NCI-H128 (cell line): Measurements from ENCODE around the gene ZNF469.
"Not testable (repeated sequence)": the region's sequence is repeated elsewhere in the genome, so short reads cannot be mapped to it uniquely, and the experiment has no call there.

Source experiments
- DNase-seq: peaks from one replicate; lab custom pipeline; 2025; ENCODE audit not compliant: unreplicated experiment; lab: John Stamatoyannopoulos, UW

ZNF469 gene

DNA sequence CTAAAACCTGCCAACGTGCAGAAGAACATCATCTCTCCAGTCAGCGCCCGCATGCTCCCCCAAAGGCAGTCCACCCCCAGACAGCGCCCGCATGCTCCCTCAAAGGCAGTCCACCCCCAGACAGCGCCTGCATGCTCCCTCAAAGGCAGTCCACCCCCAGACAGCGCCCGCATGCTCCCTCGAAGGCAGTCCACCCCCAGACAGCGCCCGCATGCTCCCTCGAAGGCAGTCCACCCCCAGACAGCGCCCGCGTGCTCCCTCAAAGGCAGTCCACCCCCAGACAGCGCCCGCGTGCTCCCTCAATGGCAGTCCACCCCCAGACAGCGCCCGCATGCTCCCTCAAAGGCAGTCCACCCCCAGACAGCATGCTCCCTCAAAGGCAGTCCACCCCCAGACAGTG lies 22.4 kb upstream of the ZNF469 start:
- DNase-seq = not testable (repeated sequence)

DNA sequence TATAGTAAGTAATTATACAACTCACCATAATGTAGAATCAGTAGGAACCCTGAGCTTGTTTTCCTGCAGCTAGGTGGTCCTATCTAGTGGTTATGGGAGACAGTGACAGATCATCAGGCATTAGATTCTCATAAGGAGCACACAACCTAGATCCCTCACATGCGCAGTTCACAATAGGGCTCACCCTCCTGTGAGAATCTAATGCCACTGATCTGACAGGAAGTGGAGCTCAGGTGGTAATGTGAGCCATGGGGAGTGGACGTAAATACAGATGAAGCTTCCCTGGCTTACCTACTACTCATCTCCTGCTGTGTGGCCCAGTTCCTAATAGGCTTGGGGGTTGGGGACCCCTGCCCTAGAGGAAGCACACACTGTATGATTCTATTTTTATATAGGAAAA lies 21.8 kb upstream of the ZNF469 start:
- DNase-seq = no peak

DNA sequence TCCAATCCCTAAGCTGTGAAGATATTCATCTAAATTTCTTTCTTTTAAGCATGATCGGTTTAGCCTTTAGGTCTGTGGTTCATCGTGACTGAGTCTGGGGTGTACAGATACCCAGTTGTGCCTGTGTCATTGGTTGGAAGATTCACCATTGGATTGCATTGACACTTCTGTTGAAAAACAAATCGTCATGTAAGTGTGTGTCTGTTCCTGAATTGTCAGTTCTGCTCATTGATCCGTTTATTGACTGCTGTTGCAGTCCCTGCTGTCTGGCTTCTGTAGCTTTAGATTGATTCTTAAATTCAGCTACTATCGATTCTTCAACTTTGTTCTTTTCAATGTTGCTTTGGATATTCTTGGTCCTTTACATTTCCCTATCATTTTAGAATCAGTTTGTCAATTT lies 21.0 kb upstream of the ZNF469 start:
- no peak for DNase-seq

DNA sequence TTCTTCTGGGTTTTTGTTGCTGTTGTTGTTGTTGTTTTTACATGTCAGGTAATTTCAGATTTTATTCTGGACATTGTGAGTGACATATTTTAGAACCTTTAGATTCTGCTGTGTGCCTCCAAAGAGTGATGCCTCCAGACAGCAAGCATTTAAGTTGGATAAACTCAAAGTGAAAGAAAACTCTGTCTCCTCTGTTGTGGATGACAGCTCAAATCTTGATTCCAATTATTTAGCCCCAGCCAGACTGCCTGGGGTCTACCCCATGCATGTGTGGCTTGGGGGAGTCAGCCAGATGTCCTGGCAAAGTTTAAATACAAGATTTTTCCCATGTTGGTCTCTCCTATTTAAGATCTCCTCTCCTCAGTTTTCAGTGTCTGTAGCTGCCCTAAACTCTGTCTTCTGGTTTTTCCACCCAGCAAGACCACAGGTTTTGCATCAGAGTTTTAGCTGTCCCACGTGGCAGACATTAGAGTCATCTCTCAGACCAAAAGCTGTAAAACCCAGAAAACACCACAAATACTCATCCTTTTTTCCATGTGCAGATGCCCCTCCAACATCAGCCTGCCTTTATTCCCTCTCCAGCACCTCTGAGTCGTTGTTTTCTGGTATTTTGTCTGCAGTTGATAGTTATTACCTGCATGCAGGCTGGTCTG lies 19.4 kb upstream of the ZNF469 start:
- no peak for DNase-seq

DNA sequence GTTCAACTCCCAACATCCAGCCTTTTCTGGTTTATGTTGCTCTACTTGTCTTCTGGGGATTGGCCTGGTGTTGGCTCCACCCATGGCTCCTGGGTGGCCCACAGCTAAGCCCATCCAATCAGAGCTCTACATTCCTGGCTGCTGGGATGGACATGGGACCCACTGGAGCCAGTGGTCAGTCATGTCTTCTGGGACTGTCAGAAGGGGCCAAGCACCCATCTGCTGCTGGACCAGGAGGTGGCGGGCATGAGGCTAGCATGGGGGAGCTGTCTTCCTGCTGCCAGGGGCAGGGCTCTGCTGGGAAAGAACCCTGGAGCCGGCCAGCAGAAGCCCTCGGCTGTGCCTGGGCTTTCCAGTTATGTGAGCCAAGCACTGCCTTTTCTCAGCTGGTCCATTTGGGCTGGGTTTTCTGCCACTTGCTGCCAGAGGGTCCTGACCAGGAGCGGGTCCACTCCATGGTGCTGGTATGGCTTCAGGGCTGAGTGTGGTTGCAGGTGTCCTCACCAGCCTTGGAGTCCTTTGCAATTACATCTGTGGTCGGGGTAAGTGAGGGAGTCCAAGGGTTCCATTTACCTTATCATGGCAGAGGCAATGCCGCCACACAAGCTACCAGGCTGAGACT lies 17.4 kb upstream of the ZNF469 start:
- DNase-seq = no peak

DNA sequence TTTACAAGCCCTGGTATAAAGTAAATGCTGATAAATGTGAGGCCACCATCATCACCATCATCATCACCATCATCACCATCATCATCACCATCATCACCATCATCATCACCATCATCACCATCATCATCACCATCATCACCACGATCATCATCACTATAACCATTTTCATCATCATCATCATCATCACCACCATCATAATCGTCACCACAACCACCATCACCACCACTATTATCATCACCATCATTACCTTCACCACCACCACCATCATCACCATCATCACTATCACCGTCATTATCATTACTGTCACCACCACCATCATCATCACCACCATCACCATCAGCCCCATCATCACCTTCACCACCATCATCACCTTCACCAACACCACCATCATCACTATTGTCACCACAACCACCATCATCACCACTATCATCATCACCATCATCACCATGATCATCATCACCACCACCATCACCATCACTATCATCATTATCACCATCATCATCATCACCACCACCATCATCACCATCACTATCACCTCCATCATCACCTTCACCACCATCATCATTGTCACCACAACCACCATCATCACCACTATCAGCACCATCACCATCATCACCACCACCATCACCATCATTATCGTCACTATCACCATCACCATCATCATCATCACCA lies 16.6 kb upstream of the ZNF469 start:
- no peak for DNase-seq

DNA sequence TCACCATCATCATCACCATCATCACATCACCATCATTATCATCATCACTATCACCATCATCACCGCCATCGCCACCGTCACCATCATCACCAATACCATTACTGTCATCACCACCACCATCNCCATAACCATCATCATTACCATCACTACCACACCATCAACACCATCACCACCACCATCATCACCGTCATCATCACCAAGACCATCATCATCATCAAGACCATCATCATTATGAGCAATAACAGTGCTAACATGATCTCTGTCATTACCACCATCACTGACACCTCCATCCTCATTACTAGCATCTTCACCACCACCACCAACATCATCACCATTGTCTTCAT lies 16.1 kb upstream of the ZNF469 start:
- DNase-seq = no peak

DNA sequence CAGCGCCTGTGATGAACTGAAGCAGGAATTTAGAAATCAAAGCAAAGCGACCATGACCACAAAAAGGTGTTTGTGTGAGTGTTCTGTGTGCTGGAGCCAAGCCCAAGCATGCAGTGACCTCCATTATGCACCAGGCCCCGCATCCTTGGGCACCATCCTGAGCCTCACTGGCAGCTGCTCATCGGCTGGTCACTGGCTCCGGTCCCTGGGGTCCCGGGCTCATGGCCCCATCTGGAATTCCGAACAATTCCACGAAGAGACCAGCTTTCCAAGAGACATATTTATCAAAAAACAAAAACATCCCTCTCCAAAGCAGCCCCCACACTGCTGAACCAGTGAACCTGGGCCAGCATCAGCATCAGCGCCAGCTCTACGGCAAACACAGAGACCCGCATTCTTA lies 15.2 kb upstream of the ZNF469 start:
- DNase-seq = no peak

DNA sequence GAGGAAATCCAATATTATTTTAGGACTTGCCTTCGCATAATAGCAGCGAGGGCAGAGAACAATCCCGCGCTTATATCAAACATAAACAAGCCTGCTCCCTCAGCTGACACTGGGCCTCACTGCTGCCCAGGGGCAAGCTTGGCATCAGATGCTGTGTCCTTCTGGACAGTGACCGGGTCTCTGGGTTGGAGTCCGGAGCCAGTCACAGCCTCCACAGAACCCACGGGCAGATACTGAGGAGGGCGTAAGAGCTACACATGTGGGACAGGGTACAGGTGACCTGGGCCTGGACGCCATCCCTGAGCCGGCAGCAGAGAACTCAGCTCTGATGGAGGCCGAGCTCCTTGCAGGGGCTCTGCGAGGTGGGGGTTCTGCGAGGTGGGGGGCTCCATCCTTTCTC lies 14.7 kb upstream of the ZNF469 start:
- DNase-seq = no peak

DNA sequence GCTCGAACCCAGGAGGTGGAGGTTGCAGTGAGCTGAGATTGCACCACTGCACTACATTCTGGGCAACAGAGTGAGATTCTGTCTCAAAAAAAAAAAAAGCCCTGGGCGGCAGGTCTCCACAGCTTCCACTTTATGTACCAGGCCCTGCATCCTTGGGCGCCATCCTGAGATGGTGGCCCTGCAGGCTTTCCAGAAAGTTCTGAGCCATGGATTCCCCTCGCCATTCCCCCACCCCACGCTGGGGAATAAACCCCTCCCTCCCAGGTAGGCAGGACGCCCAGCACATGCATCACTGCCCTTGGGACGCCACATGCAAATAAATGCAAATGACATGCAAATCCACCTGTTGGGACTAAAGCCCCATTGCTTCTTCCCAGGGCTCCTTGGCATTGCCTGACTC lies 13.8 kb upstream of the ZNF469 start:
- no peak for DNase-seq

DNA sequence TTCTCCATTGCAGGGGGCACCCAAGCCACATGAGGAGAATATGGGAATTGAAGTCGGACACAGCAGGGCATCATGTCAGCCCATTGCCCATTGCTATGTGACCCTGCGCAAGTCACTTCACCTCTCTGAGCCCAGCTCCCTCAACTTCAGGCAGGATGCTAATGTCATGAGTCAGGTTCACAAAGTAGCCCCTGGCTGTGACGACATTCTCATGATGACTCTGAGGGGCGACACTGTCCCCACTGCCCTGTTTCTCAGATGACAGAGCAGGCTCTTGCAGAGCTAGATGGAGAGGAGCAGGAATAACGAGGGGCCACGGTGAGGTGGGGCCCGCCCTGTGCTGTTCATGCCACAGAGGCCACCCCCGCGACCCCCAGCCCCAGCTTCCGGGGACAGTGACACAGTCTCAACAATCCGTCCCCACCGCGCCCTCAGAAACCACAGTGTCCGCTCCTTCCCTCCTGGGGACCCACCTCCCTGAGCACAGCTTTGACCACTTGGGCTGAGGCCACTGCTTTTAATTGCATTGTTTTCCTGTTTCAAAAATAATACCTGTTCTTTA lies 13.2 kb upstream of the ZNF469 start:
- DNase-seq = no peak

DNA sequence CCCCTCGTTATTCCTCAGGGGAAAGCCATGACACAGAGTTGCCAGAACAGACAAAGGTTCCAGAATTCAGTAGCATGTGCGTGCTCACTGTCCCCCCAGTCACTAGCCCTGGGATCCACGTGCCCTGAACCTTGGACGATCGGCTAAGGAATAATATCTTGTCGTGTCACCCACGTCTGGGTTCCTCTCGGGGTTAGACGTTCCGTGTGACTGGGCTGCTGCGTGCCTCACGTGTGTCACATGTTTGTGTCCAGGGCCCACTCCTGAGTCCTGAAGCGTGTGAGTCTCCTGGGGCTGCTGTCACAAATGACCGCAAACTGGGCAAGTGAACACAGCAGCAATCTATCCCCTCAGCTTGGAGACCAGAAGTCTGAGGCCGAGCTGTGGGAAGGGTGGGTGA lies 12.4 kb upstream of the ZNF469 start:
- no peak for DNase-seq

DNA sequence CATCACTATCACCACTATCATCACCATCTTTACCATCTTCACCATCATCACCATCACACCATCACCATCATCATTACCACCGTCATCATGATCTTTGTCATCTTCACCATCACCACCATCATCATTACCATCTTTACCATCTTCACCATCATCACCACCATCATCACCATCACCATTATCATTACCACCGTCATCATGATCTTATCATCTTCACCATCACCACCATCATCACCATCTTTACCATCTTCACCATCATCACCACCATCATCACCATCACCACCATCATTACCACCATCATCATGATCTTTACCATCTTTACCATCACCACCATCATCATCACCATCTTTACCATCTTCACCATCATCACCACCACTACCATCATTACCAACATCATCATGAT lies 10.2 kb upstream of the ZNF469 start:
- no peak for DNase-seq

DNA sequence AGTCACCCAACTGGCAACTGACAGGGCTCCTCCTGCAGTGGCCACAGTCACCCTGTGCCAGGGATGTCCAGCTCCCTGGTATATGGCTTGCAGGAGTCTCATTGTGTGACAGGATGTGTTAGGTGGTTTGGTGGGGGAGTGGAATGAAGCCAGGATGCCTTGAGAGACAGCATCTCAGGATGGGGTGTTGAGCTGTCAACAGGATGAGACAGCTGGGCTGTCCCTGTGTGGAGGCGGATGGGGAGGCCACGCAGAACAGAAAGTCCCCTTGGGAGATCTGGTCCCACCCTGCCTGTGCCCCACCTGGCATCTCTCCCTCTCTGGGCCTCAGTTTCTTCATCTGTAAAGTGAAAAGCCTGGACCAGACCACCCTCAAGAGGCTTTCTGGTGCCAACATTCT lies 9.5 kb upstream of the ZNF469 start:
- DNase-seq = no peak

DNA sequence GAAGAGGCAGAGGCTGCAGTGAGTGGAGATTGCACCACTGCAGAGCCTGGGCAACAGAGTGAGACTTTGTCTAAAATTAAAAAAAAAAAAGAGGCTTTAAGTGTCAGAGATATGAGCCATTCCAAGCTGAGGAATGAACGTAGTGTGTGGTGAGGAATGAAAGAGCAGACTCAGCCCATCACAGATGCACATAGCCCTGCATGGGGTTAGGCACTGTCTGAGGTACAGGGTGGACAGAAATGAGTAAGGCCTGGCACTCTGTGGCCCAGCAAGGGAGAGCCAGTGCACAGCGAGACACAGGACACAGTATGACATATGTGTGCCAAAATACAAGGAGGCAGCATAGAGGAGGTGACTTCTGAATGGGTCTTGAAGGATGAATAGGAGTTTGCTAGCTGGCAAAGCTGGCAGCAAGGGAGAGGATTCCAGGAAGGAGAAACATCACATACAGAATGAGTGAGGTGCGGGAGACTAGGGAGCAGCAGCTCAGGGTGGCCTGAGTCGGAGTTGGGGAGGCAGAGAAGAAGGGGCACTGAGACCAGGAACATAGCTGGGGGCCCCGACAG lies 8.7 kb upstream of the ZNF469 start:
- DNase-seq = no peak

DNA sequence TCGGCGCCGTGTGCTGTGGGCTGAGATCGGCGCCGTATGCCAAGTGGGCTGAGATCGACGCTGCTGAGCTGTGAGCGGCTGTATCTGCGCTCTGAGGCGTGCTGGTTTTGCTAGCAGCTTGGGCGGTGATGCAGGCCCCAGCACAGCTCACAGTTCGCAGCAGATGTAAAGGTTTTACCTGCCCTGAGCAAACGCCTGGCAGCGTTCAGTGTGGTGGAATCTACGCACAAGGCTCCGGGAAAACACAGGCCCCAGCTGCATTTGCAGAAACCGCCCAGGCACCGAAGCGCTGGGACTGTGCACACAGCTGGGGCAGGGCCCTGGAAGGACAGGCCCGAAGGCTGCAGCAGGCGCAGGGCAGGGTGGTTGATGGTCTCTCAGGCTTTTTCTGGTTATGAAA lies 8.0 kb upstream of the ZNF469 start:
- no peak for DNase-seq

DNA sequence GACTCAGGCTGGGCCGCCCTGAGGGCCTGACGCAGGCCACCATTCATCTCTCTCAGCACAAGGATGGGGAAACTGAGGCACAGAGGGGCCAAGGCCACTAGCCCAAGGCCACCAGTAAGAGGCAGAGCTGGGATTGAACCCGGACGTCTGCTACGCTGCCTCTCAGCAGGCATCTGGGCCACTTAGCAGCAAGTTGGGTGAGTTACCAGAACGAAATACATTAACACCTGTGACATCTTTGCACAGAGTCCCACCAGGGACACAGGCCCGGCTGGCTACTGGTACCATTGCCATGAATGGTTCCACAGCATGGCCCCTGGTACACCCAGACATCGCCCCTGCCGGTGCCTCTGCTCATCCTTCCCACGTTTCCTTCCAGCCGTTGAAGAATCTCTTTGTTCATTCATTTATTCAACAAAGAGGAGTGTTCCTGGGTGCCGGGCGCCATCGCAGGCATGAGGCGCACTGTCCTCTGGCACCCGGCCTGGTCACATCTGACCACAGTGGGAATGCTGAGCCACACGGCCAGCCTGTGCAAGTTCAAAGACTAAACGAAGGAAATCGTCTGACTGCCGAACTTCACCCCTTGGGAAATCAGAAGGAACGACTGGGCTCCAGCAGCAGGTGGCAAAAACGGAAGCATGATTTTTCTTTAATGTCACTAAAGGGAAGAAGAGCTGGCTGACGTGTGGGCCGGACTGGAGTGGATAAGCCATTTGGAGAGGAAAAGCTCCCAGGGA lies 7.4 kb upstream of the ZNF469 start:
- no peak for DNase-seq

DNA sequence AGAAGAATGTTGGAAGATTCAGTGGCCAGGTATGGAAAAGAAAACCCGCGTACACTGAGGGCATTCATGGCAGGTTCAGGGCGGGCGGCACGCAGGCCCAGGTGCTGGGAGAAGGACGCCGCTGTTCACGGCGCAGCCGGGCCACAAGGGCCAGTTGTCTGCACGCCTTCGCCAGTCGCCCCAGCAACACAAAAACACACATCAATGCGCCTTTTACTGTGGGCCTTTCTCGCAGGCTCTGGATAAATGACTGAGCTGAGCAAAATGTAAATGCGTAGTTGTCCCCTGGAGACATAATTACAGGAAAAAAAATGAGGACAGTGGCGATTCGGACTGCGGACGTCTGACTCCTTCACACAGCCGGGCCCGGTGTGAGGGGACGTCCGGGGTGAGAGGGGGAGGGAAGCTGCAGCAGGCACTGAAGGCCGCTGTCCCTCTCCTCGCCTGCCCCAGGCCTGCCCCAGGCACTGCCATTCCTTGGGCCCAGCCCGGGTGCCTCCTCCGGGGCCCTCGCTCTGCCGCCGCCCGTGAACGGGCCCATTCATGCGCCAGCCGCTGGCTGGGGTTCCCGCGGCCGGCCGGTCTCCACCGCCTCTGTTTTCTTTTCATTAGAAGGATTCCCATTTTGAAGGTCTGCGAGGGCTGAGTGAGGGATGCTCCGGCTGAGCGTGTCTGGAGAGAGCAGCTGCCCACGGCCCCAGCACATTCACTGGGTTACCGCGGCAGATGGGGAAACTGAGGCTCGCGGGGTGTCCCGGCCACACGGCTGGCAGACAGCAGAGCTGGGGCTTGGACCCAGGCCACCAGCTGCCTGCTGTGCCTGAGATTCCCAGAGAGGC lies 6.5 kb upstream of the ZNF469 start:
- DNase-seq = no peak

DNA sequence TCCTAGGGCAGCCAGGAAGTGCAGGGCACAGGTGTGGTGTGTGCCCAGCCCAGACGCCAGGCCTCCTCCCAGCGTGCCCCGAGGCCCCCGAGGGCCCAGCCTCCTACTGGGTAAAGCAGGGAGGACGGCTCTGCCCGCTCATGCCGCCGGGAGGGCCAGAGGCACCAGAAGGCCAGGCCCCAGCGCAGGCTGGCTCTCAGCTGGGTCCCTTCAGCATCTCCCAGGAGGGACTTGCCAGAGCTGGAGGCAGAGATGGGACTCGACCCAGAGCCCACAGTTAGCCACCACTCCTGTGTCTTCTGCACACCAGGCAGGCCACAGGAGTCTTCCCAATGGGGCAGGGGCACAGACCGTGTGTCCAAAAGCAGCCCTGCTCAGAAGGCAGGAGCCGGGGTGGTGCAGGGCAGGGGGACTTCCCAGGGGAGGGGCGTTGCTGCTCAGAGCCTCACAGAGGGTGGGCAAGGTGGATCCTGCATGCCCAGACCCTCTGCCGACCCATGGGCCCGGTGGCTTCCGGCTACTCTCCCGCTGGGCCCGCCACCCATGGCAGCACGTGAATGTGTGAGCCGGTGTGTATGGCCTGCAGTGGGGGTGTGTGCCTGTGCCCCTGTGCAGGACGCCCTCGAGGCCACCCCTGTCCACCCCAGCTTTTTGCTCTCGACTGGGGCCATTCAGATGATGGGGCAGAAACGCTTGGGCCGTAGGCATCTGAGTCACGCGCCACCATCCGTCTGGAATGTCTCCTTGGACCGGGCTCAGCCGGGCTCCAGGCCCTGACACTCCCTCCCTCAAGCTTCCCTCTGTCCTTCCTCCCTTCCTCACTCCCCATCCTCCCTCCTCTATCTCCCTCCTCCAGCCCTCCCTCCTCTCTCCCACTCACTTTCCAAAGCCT lies 5.7 kb upstream of the ZNF469 start:
- no peak for DNase-seq

DNA sequence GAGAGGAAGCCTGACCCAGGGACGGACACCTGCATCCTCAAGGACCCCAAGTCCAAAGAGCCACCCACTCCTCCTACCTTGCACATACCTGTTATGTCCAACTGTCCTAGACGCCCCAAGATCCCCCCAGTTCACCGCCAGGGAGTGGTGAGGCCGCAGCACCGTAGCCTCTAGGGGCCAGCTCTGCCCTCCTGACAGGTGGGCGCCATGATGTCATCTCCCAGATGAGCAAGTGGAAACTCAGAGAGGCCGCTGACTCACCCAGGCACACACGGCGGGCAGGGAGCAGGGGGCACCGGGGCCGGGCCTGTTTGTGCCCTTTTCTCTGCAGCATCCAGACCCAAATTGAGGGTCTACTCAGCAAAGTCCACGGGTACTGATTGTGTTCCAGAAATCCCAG lies 4.8 kb upstream of the ZNF469 start:
- DNase-seq = no peak
